Astrocyte of the spinal cord (primary cell): ENCODE data around the gene IFRD2.
A peak's percentile ranks its signal among the peaks of the same experiment; 100 is the strongest.
"Not testable (repeated sequence)": the region's sequence is repeated elsewhere in the genome, so short reads cannot be mapped to it uniquely, and the experiment has no call there.

Experiments
- DNase-seq: peaks from one replicate; pipeline ENCODE4 v3.0.0; 2011; ENCODE audit warnings: low read depth, low spot score
- H3K4me3 ChIP-seq: 2 replicates; pipeline ENCODE4 v1.5.1; 2011; ENCODE audit warnings: low read depth, mild to moderate bottlenecking, low read length, moderate library complexity
- in situ Hi-C: cut with HindIII; loops from 2 replicates; pipeline ENCODE4 v1.10.0; 2017; ENCODE audit warnings: low sequenced_read_pairs
- TF ChIP-seq, protein P1 (sequence below): IDR thresholded peaks from 2 replicates; pipeline ENCODE4 v1.5.1; 2012; ENCODE audit warnings: low read depth, mild to moderate bottlenecking, low read length, inconsistent platforms

The IFRD2 gene

DNA sequence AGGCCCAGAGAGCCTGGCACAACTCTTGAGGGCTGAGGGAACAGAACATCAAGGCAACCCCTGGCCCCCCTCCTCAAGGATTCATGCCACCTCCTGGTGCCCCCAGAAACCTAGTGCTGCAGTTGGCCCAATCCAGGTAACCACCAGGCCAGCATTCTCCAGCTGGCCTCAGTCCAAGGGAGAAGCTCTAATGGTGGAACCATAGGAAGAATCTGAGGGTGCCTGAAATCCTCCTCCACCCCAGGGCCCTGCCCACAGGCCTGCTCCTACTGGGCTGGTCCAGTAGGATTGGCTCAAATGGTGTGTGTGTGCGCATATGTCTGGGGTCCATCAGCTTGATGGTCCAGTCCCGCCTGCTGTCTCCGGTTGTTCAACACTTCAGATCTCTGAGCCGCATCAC is 22.6 kb upstream of the IFRD2 start:
- no peak for DNase-seq
- in situ Hi-C loops, result no loop called here
- no peak overlapping the region for H3K4me3 ChIP-seq
- TF ChIP-seq, protein P1, sequence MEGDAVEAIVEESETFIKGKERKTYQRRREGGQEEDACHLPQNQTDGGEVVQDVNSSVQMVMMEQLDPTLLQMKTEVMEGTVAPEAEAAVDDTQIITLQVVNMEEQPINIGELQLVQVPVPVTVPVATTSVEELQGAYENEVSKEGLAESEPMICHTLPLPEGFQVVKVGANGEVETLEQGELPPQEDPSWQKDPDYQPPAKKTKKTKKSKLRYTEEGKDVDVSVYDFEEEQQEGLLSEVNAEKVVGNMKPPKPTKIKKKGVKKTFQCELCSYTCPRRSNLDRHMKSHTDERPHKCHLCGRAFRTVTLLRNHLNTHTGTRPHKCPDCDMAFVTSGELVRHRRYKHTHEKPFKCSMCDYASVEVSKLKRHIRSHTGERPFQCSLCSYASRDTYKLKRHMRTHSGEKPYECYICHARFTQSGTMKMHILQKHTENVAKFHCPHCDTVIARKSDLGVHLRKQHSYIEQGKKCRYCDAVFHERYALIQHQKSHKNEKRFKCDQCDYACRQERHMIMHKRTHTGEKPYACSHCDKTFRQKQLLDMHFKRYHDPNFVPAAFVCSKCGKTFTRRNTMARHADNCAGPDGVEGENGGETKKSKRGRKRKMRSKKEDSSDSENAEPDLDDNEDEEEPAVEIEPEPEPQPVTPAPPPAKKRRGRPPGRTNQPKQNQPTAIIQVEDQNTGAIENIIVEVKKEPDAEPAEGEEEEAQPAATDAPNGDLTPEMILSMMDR, result no peak

GRCh38 chr3:50314342-50314741 is 22.1 kb upstream of the IFRD2 start:
- H3K4me3 ChIP-seq, result no peak overlapping the region
- TF ChIP-seq, protein P1, result no peak
- no peak for DNase-seq
- in situ Hi-C loops, result no loop called here

GRCh38 chr3:50312041-50312440 is 19.8 kb upstream of the IFRD2 start:
- in situ Hi-C loops, DNase-seq, H3K4me3 ChIP-seq: not testable (repeated sequence)

DNA sequence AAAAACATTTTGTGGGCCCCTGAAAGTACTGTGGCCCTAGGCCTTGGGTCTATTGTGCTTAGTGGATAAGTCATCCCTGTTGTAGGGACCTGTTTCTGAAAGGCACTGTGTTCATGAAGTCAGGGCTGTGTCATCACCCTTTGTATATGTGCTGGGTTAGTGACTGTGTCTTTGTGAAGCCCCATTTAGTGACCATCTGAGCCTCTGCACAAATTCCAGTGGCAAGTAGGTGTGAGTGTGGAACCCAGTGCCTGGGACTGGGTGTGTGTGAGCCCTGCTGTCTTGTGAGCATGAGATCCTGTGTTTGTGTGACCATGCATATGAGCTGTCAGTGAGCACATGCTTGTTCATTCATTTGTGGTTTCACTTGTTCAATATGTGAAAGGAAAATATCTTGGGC is 12.4 kb upstream of the IFRD2 start:
- H3K4me3 ChIP-seq, result no peak overlapping the region
- TF ChIP-seq, protein P1, result no peak
- in situ Hi-C loops, result no loop called here
- peak; percentile 37 for DNase-seq

DNA sequence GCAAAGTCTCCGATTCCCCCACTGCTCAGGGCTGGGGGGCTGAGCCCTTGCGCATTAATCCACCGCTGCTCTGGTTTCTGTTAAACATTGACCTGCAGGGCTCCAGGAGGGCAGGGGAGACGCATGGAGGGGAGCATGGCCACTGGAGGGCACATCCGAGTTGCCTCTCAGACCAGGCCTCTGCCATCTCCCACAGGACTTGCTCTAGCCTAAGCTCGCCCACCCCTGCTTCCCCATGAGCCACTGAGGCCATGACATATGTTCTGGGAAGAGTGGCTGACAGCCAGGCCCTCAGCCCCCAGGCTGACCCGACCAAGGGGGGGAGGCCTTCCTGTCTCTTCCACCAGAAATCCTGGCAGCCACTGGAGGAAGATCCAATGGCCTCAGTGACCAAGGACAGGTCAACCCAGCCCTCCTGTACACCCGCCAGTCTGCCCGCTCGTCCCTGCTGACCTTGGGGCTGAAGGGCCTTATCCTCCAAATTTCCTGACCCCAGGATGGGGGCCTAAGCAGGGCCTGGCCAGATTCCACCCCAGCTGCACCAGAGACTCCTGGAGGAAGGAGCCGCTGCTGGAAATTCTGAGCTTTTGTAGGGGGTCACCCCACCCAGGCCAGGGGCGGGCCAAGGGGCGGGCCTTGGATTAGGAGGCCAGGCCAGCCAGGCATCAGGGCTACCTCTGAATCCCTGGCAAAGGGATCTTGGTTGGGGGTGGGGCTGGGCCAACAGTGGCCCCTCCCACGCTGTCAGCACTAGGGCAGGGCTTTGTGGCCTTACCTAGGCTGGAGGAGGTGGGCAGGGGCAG is 11.0 kb upstream of the IFRD2 start, which contains the start of gene HYAL1:
TSS of gene HYAL1 (minus strand) at position 562 of the 803 bp plus-strand sequence. CDS start 618 bp downstream, outside the sequence.
- TF ChIP-seq, protein P1, result no peak
- no peak within 1 kb of the TSS for H3K4me3 ChIP-seq
- no peak for DNase-seq
- in situ Hi-C loops, result no loop called here

- TF ChIP-seq, protein P1, result no peak
- in situ Hi-C loops, result no loop called here
- H3K4me3 ChIP-seq, result no peak overlapping the region
- no peak for DNase-seq
Observed at GRCh38 chr3:50302095-50303012, 10.1 kb upstream of the IFRD2 start.
